GM15510 (cell line): ENCODE data around the gene LYSMD4.

ENCODE experiments used
- POLR2A ChIP-seq: IDR thresholded peaks from 3 replicates; pipeline ENCODE4 v1.6.1; 2011; ENCODE audit warnings: borderline replicate concordance; ENCODE audit not compliant: insufficient read length; ENCODE audit errors: extremely low read depth

The LYSMD4 gene

DNA sequence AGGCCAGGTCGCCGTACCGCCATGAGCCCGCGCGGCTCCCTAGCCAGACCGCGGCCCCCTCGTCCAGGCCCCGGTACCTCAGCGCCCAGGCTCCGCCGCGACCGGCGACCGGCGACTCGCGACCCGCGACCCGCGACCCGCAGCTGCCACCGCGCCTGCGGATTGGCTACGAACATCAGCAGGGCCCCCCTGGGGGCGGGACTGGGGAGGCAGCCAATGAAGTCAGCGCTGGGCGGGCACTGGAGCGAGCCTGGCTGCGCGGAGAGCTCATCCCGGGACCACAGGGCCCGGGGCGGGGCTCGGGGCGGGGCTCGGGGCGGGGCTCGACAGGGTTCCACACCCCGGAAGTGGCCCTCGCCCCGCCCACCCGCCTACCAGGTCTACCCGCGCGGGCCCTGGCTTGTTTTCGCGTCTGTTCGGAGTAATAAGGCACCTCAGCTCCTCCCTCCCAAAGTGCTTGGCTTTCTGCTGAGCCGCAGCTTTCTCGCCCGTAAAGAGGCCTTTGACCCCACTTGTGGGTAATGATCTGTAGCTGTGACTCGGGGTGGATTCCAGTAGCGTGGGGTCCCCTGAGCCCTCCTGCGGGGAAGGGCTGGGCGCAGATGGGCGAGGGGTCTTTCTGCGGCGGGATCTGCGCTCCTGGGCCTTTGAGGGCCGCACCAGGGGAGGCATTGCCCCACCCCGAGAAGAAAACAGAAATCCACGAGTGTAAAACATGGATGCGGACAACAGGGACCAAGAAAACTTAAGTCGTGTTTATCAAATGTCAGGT lies at the start of gene LYSMD4:
TSS of gene LYSMD4 (minus strand) at position 170 of the 772 bp plus-strand sequence. CDS start 1,438 bp downstream, outside the sequence.
- peak; percentile 67 for TF ChIP-seq POLR2A

GRCh38 chr15:99777144-99777543 lies 43.9 kb upstream of the LYSMD4 start:
- no peak for TF ChIP-seq POLR2A

GRCh38 chr15:99764522-99764921 lies 31.3 kb upstream of the LYSMD4 start:
- TF ChIP-seq POLR2A: no peak

DNA sequence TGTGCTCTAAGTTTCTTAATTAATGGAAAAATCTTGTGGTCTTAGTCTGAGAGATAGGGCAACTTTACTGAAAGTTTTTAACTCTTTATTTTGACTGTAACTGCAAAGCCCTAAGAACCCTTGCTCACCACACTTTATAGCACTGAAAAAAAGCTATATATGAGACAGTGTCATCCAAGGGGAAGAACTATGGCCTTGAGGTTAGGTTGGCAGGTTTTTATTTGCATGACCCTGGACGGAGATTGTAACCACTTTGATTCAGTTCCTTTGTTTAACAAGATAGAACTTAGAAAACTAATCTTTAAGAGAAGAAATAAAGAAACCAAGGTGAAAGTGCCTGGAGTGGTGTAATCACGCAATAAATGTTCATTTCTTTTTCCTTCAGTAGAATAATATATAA lies 30.6 kb upstream of the LYSMD4 start:
- no peak for TF ChIP-seq POLR2A

DNA sequence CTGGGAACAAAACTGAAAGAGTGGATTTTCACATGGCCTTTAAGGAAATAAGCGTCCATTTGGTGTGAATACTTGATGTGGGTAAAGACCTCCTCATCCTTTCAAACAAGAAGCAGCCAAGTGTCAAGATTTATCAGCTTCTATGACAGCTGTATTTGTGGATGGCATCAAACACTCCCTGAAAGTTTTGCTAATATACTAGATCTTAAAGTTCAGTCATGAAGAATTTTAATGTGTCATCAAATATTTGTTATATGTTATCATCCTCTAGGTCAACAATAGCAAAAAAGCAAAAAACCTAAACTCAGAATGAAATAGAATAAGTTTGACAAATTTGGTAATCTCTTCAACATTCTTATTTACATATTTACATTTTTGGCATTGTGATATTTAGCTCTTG lies 29.1 kb upstream of the LYSMD4 start:
- no peak for TF ChIP-seq POLR2A

GRCh38 chr15:99755692-99756409 lies 22.6 kb upstream of the LYSMD4 start:
- no peak for TF ChIP-seq POLR2A

DNA sequence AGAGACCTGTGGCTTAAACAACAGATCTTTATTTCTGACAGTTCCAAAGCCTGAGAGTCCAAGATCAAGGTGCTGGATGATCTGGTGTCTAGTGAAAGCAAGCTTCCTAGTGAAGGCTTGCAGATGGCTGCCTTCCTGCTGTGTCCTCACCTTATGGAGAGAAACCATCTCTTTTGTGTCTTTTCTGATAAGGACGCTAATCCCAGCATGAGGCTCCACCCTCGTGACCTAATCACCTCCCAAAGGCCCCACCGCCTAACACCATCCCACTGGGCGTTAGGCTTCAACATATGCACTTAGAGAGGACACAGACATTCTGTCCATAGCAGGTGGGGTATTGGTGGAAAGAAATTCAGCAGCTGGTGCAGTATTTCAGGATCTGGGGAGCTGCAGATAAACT lies 19.8 kb upstream of the LYSMD4 start:
- no peak for TF ChIP-seq POLR2A

DNA sequence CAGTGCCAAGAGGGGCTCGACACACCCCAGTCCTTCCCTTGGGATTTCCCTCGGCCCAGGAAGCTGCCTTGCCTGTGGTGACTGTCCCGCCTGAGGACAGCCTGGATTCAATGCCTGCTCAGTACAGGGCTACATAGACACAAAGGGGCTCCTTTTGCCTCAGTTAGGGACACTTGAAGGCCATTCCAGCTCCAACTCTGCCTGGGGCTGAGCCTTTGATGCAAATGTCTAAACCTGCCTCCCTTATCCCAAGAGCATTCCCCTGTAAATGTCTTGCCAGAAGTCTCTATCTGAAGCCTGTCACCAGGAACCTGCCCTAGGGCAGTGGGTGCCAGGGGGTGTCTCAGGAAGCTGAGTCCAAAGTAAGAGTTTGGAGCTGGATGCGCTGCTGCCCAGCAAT lies 19.3 kb upstream of the LYSMD4 start:
- no peak for TF ChIP-seq POLR2A

DNA sequence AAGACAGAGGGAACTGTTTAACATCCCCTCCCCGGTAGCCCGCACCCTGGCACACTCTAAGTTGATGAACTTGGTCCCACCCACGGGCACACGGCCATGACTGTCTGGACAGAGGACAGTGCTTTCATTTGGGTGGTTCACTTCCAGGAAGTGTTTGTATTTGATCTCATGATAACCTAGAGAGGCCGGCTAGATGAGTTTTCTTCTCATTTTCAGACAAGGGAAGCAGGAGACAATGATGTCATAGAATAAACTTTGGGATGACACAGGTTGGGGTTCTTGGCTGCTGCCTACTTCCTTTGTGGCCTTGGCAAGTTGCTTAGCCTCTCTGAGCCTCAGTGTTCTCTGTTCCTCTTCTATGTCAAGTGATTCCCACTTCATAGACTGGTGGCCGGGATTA lies 16.1 kb upstream of the LYSMD4 start:
- TF ChIP-seq POLR2A: no peak

DNA sequence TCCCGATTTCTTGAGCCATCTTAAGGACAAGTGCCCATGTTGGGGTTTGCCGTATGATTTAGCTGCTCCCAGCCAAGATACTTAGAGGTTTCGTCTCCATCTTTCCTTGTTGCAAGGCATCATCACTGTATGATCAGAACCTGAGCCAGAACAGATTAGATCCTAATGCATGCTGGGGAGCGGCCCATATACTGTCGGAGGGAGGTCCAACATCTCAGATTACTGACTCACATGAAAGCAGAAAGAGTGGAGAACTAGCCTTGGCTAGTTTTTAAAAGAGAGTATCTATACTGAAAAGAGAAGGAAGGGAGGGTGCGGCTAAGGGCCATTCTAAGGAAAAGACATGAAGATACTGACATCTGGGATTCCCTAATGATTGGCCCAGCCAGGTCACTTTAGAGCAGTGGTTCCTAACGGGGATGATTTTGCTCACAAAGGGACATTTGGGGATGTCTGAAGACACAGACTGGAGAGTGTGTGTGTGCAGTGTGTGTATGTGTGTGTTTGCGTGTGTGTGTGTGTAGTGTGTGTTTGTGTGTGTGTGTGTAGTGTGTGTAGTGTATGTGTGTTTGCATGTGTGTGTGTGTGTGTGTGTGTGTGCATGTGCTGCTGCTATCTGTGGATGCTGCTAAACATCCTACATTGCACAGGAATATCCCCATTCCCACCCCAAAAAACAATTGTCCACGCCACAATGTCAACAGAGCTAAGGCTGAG lies 12.3 kb upstream of the LYSMD4 start:
- TF ChIP-seq POLR2A: no peak

DNA sequence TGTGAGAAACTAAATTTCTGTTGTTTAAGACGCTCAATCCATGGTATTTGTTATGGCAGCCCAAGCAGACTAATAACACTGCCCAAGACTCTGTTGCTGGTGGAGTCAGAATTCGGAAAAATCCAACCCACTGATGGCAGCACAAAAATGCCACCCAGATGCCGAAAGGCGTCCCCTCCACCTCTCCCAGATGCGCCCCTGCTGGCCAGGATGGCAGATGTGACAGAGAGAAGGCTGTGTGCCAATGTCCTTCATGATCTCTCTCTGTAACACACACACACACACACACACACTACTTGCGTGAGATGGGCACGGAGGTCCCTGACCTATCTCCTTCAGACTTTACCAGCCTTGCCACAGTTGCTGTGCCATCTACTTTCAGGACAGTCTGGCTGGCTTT lies 10.9 kb upstream of the LYSMD4 start:
- no peak for TF ChIP-seq POLR2A

- no peak for TF ChIP-seq POLR2A
Measured at GRCh38 chr15:99741835-99742234, 8.6 kb upstream of the LYSMD4 start.

- TF ChIP-seq POLR2A: no peak
Measured at GRCh38 chr15:99738021-99738847, 5.0 kb upstream of the LYSMD4 start.

- TF ChIP-seq POLR2A: no peak
Measured at GRCh38 chr15:99736702-99737101, 3.5 kb upstream of the LYSMD4 start.
